GM21723 (cell line): Measurements from ENCODE around the gene CDK5RAP1.
"Not testable (repeated sequence)": the region's sequence is repeated elsewhere in the genome, so short reads cannot be mapped to it uniquely, and the experiment has no call there.

Experiments
- ATAC-seq: cut with Tn5 transposase; IDR thresholded peaks from one replicate; pipeline ENCODE4 v1.9.1; 2021; ENCODE audit warnings: mild to moderate bottlenecking, moderate library complexity; ENCODE audit not compliant: unreplicated experiment

CDK5RAP1 gene

DNA sequence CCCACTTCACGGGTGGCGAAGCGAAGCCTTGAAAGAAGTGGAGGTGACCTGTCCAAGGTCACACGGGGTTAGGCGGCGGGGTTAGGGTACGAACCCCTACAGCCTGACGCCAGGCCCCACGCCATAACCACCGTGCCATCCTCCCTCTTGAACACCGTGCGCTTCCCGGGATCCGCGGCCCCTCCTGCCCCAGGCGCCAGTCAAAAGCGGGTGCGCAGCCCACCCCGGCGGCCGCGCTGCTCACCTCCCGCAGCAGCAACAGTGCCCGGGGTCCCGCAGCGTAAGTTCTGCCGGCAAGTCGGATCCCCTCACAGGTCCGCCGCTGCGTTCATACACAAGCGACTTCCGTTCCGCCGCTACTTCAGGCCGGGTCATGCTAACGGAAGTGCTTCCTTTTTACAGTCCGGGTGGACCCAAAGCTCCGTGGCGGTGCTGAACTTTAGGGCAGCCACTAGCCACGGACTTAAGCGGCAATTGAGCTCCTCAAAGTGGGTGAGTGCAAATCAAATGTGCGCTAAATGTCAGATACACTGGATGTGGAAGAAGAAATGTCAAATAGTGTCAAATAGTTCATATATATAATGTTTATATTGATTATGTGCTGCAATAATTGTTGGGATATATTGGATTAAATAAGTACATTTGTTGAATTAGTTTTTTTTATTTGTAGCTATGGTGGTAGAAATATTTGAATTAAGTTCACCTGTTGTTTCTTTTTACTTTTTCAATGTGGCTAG, at the start of gene CDK5RAP1:
TSS of gene CDK5RAP1 (minus strand) at position 336 of the 737 bp plus-strand sequence. CDS start 4,455 bp downstream, outside the sequence.
- ATAC-seq = peak; percentile 88

DNA sequence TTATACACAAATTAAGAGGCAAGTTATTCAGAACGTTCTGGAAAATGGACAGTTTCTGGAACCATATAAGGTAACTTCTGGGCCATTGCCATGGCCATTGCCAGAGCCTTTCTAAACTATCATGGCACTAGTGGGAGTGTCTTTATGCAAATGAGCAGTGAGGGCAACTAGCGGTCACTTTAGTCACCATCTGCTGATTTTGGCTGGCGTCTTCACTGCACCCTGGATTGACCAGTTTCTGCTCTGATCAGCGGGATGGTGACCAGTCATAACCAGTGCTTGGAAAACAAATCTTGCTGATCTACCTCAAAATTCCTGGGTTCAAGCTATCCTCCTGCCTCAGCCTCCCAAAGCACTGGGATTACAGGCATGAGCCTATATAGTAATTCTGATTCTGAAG, 49.5 kb upstream of the CDK5RAP1 start:
- ATAC-seq = no peak

DNA sequence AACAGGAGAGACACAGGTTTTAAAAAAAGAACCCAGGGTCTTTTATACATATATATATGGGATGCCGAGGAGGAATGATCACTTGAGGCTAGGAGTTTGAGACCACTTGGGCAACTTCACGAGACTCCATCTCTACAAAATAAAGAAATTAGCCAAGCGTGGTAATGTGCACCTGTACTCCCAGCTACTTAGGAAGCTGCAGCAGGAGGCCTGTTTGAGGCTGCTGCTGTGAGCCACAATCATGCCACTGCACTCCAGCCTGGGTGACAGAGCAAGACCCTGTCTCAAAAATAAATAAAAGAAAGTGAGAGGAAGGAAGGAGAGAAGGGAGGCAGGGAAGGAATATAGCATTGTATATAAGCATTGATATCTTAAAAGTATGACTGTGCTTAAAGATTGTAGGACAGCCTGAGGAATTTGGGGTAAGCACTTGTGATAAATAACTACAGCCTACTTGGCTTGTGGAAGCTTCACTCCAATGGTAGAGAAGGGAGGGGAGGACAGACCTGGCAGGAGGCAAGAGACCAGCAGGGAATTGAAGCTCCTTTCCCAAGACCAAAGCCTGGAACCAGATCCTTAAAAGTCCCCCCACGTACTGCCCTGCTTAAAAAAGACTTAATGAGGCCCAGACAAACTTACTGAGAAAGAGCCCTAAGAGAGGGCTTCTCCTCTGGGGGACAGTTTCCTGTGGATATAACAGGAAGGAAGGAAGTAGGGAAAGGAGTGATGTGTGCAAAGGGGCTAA, 44.7 kb upstream of the CDK5RAP1 start:
- no peak for ATAC-seq

- no peak for ATAC-seq
Observed at GRCh38 chr20:33444797-33445560, 43.7 kb upstream of the CDK5RAP1 start.

DNA sequence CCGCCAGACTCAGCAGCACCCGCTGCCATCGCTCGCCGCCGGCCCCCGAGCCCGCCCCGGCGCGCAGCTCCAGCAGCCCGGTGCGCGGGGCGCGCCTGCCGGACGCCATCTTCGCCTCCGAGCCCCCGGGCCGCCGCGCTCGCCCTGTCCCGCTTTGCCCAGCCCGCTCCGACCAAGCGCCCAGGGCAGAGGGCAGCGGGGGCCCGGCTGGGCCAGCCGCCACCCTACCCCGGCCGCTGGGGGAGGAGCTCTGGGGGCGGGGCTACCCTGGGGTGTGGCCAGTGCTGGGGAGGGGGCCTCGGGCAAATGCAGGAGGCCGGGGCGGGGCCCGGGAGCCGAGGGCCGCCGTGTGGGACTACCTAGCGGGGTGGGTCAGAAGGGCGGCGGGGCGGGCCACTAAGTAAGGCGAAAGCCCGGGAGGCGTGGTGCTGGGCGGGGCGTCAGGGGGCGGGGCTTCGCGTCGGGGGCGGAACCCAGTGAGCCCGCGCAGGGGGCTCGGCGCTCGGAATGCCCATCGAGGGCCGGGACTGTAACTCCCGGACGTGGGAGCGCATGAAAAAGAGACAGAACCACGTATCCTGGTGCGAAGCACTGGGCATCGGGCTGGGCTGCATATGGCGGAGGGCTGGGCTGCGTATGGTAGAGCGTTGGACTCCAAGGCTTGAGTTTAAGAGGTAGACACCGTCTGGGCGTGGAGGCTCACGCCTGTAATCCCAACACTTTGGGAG, 42.4 kb upstream of the CDK5RAP1 start, which contains the start of gene SNTA1:
TSS of gene SNTA1 (minus strand) at position 252 of the 728 bp plus-strand sequence. CDS start at position 109, 143 bp downstream.
- ATAC-seq = peak; percentile 78

GRCh38 chr20:33443006-33443511, 41.7 kb upstream of the CDK5RAP1 start:
- peak; percentile 22 for ATAC-seq

GRCh38 chr20:33442136-33443005, 41.1 kb upstream of the CDK5RAP1 start:
- ATAC-seq = no peak

DNA sequence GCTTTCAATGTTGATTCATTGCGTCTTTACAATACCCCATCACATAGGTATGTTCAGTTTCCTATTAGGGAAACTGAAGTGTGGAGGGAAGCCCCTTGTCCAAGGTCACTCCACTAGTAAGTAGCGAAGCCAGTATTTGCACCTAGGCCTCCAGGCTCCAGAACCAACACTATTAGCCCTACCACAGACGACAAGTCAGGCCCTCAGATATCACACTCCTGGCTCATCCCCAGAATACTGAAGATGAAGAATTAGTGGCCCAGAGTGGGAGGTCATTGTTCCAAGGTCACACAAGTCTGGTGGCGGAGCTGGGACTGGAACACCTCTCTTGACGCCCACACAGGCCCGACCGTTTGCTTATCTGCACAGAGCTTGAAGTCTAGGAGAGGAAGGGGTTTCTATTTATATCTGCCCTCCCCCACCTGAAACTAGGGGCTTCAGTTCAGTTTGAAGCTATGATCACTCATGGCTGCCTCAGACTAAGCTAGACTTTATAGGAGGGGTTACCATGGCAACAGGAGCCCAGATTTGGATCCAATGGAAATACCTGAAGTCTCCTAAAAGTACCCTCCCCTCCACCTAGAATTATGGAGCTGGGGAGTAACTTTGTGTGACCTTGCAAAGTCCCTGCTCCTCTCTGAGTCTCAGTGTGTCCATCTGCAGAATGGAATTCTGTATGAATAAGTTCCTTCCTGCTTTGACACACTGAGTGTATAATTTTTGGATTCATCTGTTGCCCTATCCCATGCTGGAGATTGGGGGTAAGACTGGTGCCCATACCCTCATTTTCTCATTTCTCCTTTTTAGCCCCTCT, 40.0 kb upstream of the CDK5RAP1 start:
- no peak for ATAC-seq

GRCh38 chr20:33440562-33440961, 39.2 kb upstream of the CDK5RAP1 start:
- ATAC-seq = not testable (repeated sequence)

GRCh38 chr20:33438481-33438880, 37.2 kb upstream of the CDK5RAP1 start:
- ATAC-seq = no peak

GRCh38 chr20:33437141-33437911, 36.0 kb upstream of the CDK5RAP1 start:
- ATAC-seq = no peak

GRCh38 chr20:33434434-33434833, 33.1 kb upstream of the CDK5RAP1 start:
- no peak for ATAC-seq

DNA sequence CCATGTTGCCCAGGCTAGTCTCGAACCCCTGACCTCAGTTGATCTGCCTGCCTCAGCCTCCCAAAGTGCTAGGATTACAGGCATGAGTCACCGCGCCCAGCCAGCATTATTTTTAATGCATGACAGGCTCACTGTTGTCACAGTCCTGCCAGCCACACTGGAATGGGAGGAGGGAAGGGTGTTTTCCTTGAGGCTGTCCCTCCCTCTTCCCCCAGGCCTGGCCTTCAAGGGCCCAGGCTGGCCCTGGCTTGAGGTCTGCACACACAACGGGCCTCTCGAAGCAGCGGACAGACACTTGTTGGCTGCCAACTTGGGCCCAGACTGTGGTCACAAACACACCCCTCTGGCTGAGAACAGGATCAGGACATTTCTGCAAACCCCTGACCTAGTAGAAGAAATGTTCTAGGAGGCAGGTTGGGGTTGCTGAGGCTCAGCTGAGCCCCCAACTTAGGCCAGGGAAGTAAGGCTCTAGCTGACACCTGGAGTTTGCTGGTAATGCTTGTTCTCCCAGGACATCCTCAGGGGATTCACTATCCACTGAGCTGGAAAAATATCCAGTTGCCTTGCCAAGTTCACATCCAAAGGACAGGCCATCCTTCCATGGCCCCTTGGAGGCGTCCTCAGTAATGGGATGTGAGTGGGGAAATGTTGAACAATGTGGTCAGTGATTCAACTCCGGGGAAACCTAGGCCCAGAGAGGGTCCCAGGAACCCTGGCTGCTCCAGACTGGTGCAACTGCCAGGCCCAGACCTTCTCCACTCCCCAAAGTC, 32.3 kb upstream of the CDK5RAP1 start:
- no peak for ATAC-seq

GRCh38 chr20:33431797-33432381, 30.6 kb upstream of the CDK5RAP1 start:
- ATAC-seq = no peak

GRCh38 chr20:33423875-33424274, 22.6 kb upstream of the CDK5RAP1 start:
- ATAC-seq = not testable (repeated sequence)

DNA sequence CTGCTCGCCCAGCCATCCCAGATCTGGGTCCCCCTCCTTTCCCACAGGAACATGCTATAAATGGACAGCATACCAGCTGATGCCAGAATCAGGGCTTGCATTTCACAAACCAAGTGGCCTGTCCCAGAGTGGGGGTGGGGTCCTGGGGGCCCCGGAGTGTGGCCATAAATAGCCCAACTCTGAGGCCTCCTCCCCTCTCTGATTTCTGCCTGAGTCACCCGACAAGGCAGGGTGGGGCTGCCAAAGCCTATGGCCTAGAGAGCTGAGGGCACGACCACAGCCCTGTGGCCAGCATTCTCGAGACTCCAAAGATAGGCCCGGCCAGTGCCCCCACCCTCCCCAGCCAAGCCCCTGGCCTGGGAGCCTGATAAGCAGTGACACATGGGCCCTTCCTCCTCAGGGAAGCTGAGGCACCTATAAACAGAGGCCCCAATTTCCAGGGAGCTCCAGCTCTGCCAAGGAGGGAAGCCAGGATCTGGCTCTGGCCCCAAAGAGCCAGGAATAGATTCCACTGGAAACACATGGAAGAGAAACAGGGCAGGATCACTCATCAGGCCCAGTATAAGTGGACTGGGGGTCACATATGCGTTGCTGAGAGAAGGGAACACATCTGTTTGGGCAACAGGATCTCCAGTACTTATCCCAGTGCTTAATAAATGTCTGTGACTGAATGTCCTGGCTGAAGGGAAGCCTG, 22.0 kb upstream of the CDK5RAP1 start:
- ATAC-seq = no peak
